Activated T-helper 1 cell treated with anti-CD3 and anti-CD28 coated beads, Interleukin-12 subunit alpha, Interleukin-12 subunit beta, Interleukin-2, Interleukin-4 antibody, amounts not matched to agents 30 ng/mL and 10 ng/mL and 1 ng/mL, durations not matched to agents 14 hours and 24 hours and 36 hours (primary cell): ENCODE measurements around the gene SCP2. TPM values are rescaled to one million over a fixed set of nuclear protein-coding genes. Genes with fewer than 3 reads are reported as not detected.

Experiments used
- DNase-seq: peaks from one replicate; pipeline ENCODE4 v3.0.0; 2021; ENCODE audit warnings: low spot score
- H3K27ac Mint-ChIP-seq: one replicate; pipeline ENCODE4 v1.8.0; 2021; ENCODE audit warnings: mild to moderate bottlenecking, mixed read lengths
- H3K27me3 Mint-ChIP-seq: one replicate; pipeline ENCODE4 v1.8.0; 2022; ENCODE audit warnings: mild to moderate bottlenecking, moderate library complexity, mixed read lengths; ENCODE audit not compliant: insufficient read depth
- H3K36me3 Mint-ChIP-seq: one replicate; pipeline ENCODE4 v1.8.0; 2021; ENCODE audit warnings: low read depth, mixed read lengths
- H3K4me1 Mint-ChIP-seq: one replicate; pipeline ENCODE4 v1.8.0; 2021; ENCODE audit warnings: low read depth, mixed read lengths
- H3K4me3 Mint-ChIP-seq: one replicate; pipeline ENCODE4 v1.8.0; 2021; ENCODE audit warnings: mild to moderate bottlenecking, moderate library complexity, mixed read lengths
- H3K9me3 Mint-ChIP-seq: one replicate; pipeline ENCODE4 v1.8.0; 2021; ENCODE audit warnings: mixed read lengths
- intact Hi-C: fragments of 100-400 bp; cut with micrococcal nuclease; formaldehyde crosslinking; loops from one replicate; pipeline ENCODE4 v1.15.1; 2024
- total RNA-seq: library from RNA; stranded (reverse); gene quantifications from 2 replicates; pipeline ENCODE4 v1.2.3, GENCODE V29; 2022

SCP2 gene
- total RNA-seq, 1 donor from 2014 or later = 54.7 TPM

- Mint-ChIP-seq H3K4me3 (no peak overlapping the region), H3K9me3 (no peaks in the 10 kb centered on the region), H3K4me1 (no peaks in the 10 kb centered on the region), H3K27ac (no peak overlapping the region), H3K36me3 (peaks cover 2% of the 10 kb centered on the region), H3K27me3 (no peaks in the 10 kb centered on the region)
- intact Hi-C loops = no loop called here
- DNase-seq = no peak
Measured at GRCh38 chr1:52907812-52908153, 19.3 kb upstream of the SCP2 start.

- Mint-ChIP-seq H3K27ac (no peak overlapping the region), H3K36me3 (peaks cover 2% of the 10 kb centered on the region), H3K4me3 (no peak overlapping the region), H3K4me1 (no peaks in the 10 kb centered on the region), H3K9me3 (no peaks in the 10 kb centered on the region), H3K27me3 (no peaks in the 10 kb centered on the region)
- DNase-seq = no peak
- intact Hi-C loops = no loop called here
Measured at GRCh38 chr1:52911541-52911940, 15.5 kb upstream of the SCP2 start.

- Mint-ChIP-seq H3K36me3 (peaks cover 3% of the 10 kb centered on the region), H3K27me3 (no peaks in the 10 kb centered on the region), H3K9me3 (no peaks in the 10 kb centered on the region), H3K4me1 (no peaks in the 10 kb centered on the region), H3K4me3 (no peak overlapping the region), H3K27ac (no peak overlapping the region)
- no peak for DNase-seq
- intact Hi-C loops = no loop called here
Measured at GRCh38 chr1:52913014-52913413, 14.1 kb upstream of the SCP2 start.

- H3K27ac Mint-ChIP-seq = no peak overlapping the region
- H3K9me3 Mint-ChIP-seq = no peaks in the 10 kb centered on the region
- no peaks in the 10 kb centered on the region for H3K4me1 Mint-ChIP-seq
- H3K36me3 Mint-ChIP-seq = peaks cover 3% of the 10 kb centered on the region
- no peaks in the 10 kb centered on the region for H3K27me3 Mint-ChIP-seq
- H3K4me3 Mint-ChIP-seq = no peak overlapping the region
- no peak for DNase-seq
- intact Hi-C loops = no loop called here
Measured at GRCh38 chr1:52913537-52913936, 13.5 kb upstream of the SCP2 start.

GRCh38 chr1:52914463-52914862 lies 12.6 kb upstream of the SCP2 start:
- no peak overlapping the region for H3K4me3 Mint-ChIP-seq
- H3K27ac Mint-ChIP-seq = no peak overlapping the region
- peaks cover 6% of the 10 kb centered on the region for H3K4me1 Mint-ChIP-seq
- no peaks in the 10 kb centered on the region for H3K27me3 Mint-ChIP-seq
- DNase-seq = no peak
- H3K36me3 Mint-ChIP-seq = peaks cover 3% of the 10 kb centered on the region
- no peaks in the 10 kb centered on the region for H3K9me3 Mint-ChIP-seq
- intact Hi-C loops = no loop called here

- H3K36me3 Mint-ChIP-seq = peaks cover 3% of the 10 kb centered on the region
- H3K4me1 Mint-ChIP-seq = peaks cover 14% of the 10 kb centered on the region
- H3K4me3 Mint-ChIP-seq = no peak overlapping the region
- H3K27me3 Mint-ChIP-seq = no peaks in the 10 kb centered on the region
- no peaks in the 10 kb centered on the region for H3K9me3 Mint-ChIP-seq
- no peak overlapping the region for H3K27ac Mint-ChIP-seq
- intact Hi-C loops = no loop called here
- no peak for DNase-seq
Measured at GRCh38 chr1:52915211-52915854, 11.7 kb upstream of the SCP2 start.

- Mint-ChIP-seq H3K27ac (no peak overlapping the region), H3K4me3 (no peak overlapping the region), H3K4me1 (peaks cover 14% of the 10 kb centered on the region), H3K9me3 (no peaks in the 10 kb centered on the region), H3K36me3 (peaks cover 3% of the 10 kb centered on the region), H3K27me3 (no peaks in the 10 kb centered on the region)
- DNase-seq = no peak
- intact Hi-C loops = no loop called here
Measured at GRCh38 chr1:52915855-52916220, 11.2 kb upstream of the SCP2 start.

- no peak overlapping the region for H3K27ac Mint-ChIP-seq
- no peaks in the 10 kb centered on the region for H3K27me3 Mint-ChIP-seq
Measured at GRCh38 chr1:52916241-52916975, 10.7 kb upstream of the SCP2 start.

GRCh38 chr1:52917156-52917555 lies 9.9 kb upstream of the SCP2 start:
- peaks cover 14% of the 10 kb centered on the region for H3K4me1 Mint-ChIP-seq
- no peaks in the 10 kb centered on the region for H3K9me3 Mint-ChIP-seq
- no peak for DNase-seq
- H3K27ac Mint-ChIP-seq = no peak overlapping the region
- H3K36me3 Mint-ChIP-seq = peaks cover 3% of the 10 kb centered on the region
- H3K27me3 Mint-ChIP-seq = no peaks in the 10 kb centered on the region
- no peak overlapping the region for H3K4me3 Mint-ChIP-seq
- intact Hi-C loops = no loop called here

More at GRCh38 chr1:52916241-52916975, 10.7 kb upstream of the SCP2 start:
- H3K4me1 Mint-ChIP-seq = peaks cover 14% of the 10 kb centered on the region
- H3K4me3 Mint-ChIP-seq = no peak overlapping the region
- DNase-seq = no peak
- H3K9me3 Mint-ChIP-seq = no peaks in the 10 kb centered on the region
- peaks cover 3% of the 10 kb centered on the region for H3K36me3 Mint-ChIP-seq
- intact Hi-C loops = no loop called here

GRCh38 chr1:52917581-52917980 lies 9.5 kb upstream of the SCP2 start:
- Mint-ChIP-seq H3K4me3 (no peak overlapping the region), H3K4me1 (peaks cover 14% of the 10 kb centered on the region), H3K36me3 (peaks cover 3% of the 10 kb centered on the region), H3K27ac (no peak overlapping the region), H3K9me3 (no peaks in the 10 kb centered on the region), H3K27me3 (no peaks in the 10 kb centered on the region)
- intact Hi-C loops = no loop called here
- DNase-seq = no peak

GRCh38 chr1:52918201-52918600 lies 8.9 kb upstream of the SCP2 start:
- Mint-ChIP-seq H3K36me3 (peaks cover 3% of the 10 kb centered on the region), H3K4me3 (no peak overlapping the region)

GRCh38 chr1:52919051-52919722 lies 7.9 kb upstream of the SCP2 start:
- intact Hi-C loops = no loop called here
- Mint-ChIP-seq H3K4me3 (no peak overlapping the region), H3K4me1 (peaks cover 14% of the 10 kb centered on the region), H3K9me3 (no peaks in the 10 kb centered on the region), H3K27me3 (no peaks in the 10 kb centered on the region), H3K27ac (peak overlapping the region; percentile 1), H3K36me3 (peaks cover 3% of the 10 kb centered on the region)
- DNase-seq = no peak

More at GRCh38 chr1:52918201-52918600, 8.9 kb upstream of the SCP2 start:
- Mint-ChIP-seq H3K9me3 (no peaks in the 10 kb centered on the region), H3K27ac (no peak overlapping the region), H3K4me1 (peaks cover 14% of the 10 kb centered on the region), H3K27me3 (no peaks in the 10 kb centered on the region)
- intact Hi-C loops = no loop called here
- DNase-seq = no peak
